ENCODE measurements around the gene CEMIP. TPM values are rescaled to one million over a fixed set of nuclear protein-coding genes. Genes with fewer than 3 reads are reported as not detected.

CEMIP gene
- total RNA-seq, 4 donors from 2014 or later: 3.4 to 9.7 (median 4.9) TPM

DNA sequence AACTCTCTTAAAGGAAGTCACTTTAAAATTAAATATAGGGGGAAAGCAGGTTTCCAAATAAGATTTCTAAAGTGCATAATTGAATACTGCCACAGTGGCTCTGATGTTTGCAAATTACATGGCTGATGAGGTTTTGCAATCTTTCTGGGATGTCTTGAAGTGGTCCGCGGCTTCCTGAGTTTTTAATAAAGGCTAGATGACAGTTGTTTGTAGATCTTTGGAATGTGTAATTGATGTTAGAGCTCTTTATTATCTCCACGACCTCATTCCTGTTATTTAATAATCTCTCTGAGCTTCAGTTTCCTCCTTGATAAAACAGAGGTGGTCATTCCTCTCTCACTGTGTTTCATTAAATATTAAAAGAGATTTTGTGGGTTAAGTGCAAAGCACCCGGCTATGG is 27.0 kb upstream of the CEMIP start:
- intact Hi-C loops (cut with DNase I; ENCODE audit: low total_unique reads): no loop called here
- no peak for DNase-seq (ENCODE audit: low spot score in 2 of 2)
- TF ChIP-seq POLR2A (IDR thresholded peaks at IDR 0.05): no peak
- TF ChIP-seq, protein P1, sequence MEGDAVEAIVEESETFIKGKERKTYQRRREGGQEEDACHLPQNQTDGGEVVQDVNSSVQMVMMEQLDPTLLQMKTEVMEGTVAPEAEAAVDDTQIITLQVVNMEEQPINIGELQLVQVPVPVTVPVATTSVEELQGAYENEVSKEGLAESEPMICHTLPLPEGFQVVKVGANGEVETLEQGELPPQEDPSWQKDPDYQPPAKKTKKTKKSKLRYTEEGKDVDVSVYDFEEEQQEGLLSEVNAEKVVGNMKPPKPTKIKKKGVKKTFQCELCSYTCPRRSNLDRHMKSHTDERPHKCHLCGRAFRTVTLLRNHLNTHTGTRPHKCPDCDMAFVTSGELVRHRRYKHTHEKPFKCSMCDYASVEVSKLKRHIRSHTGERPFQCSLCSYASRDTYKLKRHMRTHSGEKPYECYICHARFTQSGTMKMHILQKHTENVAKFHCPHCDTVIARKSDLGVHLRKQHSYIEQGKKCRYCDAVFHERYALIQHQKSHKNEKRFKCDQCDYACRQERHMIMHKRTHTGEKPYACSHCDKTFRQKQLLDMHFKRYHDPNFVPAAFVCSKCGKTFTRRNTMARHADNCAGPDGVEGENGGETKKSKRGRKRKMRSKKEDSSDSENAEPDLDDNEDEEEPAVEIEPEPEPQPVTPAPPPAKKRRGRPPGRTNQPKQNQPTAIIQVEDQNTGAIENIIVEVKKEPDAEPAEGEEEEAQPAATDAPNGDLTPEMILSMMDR (IDR thresholded peaks at IDR 0.05): no peak
- WGBS, 2 donors: 82 to 84% methylated on average over 4 of the region's 4 CpGs
- no peak overlapping the region for H3K4me3 ChIP-seq (ENCODE audit: low read depth, poor library complexity, severe bottlenecking)

DNA sequence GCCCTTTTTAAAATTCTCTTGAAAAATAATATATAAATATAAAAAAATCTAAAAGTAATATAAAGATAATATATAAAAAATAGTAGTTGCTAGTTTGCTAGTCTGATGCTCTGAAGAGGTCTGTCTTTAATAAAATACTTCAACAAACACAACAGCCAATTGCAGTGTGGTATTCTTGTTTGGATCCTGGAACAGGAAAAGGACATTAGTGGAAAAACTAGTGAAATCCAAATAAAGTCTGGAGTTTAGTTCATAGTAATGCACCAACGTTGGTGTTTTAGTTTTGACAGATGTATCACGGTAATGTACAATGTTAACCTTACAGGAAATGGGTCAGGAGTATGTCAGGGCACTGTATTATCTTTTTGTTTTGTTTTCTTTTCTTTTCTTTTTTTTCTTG is 26.0 kb upstream of the CEMIP start:
- DNase-seq (ENCODE audit: low spot score in 2 of 2): no peak
- TF ChIP-seq, protein P1 (IDR thresholded peaks at IDR 0.05): no peak
- TF ChIP-seq POLR2A (IDR thresholded peaks at IDR 0.05): no peak
- intact Hi-C loops (cut with DNase I; ENCODE audit: low total_unique reads): no loop called here
- WGBS, 2 donors: 56 to 63% methylated on average over 2 of the region's 2 CpGs
- H3K4me3 ChIP-seq (ENCODE audit: low read depth, poor library complexity, severe bottlenecking): no peak overlapping the region

DNA sequence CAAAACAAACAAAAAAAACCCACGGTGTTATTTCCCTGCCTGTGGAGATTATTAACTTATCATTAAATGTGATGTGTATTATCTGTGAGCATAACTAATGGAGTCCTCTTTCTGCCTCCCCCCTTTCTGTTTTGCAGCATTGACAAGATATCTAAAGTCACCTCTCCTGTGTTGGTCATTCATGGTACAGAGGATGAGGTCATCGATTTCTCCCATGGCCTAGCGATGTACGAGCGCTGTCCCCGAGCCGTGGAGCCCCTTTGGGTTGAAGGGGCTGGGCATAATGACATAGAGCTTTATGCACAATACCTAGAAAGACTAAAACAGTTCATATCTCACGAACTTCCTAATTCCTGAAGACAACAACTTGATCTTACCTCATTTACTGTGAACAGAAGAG is 25.2 kb upstream of the CEMIP start:
- TF ChIP-seq, protein P1 (IDR thresholded peaks at IDR 0.05): no peak
- TF ChIP-seq POLR2A (IDR thresholded peaks at IDR 0.05): no peak
- no peak for DNase-seq (ENCODE audit: low spot score in 2 of 2)
- intact Hi-C loops (cut with DNase I; ENCODE audit: low total_unique reads): no loop called here
- 95 to 96% methylated on average over 8 of the region's 8 CpGs for WGBS, 2 donors
- H3K4me3 ChIP-seq (ENCODE audit: low read depth, poor library complexity, severe bottlenecking): no peak overlapping the region

DNA sequence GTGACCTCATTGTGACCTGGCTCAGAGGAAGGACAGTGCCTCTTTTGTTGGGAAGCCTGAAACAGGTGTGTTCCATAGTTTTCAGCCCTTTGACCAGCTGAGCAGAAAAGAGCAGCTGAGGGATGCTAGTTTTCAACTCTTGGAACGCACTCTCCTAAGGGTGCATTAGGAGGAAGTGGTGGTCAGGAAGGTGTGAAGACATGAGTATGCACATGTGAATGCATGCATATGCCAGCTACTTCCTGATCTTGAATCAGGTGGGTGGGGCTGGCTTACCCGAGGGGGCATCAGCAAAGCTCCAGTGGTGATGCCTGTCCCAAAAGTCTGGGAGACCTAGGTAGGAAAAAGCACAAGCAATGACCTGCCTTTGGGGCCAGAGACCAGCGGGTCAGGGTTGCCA is 23.3 kb upstream of the CEMIP start:
- no peak overlapping the region for H3K4me3 ChIP-seq (ENCODE audit: low read depth, poor library complexity, severe bottlenecking)
- 79 to 83% methylated on average over 3 of the region's 3 CpGs for WGBS, 2 donors
- no peak for DNase-seq (ENCODE audit: low spot score in 2 of 2)
- TF ChIP-seq POLR2A (IDR thresholded peaks at IDR 0.05): no peak
- TF ChIP-seq, protein P1 (IDR thresholded peaks at IDR 0.05): no peak
- intact Hi-C loops (cut with DNase I; ENCODE audit: low total_unique reads): no loop called here

DNA sequence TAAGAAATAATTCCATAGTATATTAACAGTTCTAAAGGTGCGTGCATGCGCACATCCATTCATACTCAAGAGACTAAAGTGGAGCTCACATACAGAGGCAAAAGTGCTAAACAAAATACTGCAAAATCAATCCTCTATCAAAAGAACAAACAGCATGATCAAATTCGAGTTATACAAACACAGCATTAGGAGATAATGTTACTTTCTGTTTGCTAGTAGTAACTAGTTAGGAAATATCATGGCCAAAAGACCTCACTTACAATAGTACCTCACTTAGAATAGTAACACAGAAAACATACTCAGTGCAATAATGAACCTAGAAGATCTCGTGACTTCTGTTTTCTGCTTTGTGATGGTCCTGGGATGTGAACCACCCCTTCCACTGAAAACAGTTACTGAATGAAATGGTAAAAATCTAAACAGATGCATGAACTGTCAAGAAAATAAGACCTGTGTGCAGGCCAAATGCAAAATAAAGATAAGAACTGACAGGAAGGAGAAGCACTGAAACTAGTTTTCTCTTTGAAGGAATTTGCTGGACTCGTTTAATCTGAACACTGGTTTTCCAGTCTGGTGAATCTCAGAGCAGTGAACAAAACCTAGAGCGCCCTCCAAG is 20.9 kb upstream of the CEMIP start:
- 78 to 88% methylated on average over 6 of the region's 6 CpGs for WGBS, 2 donors
- intact Hi-C loops (cut with DNase I; ENCODE audit: low total_unique reads): no loop called here
- H3K4me3 ChIP-seq (ENCODE audit: low read depth, poor library complexity, severe bottlenecking): no peak overlapping the region
- no peak for TF ChIP-seq POLR2A (IDR thresholded peaks at IDR 0.05)
- TF ChIP-seq, protein P1 (IDR thresholded peaks at IDR 0.05): no peak
- no peak for DNase-seq (ENCODE audit: low spot score in 2 of 2)

DNA sequence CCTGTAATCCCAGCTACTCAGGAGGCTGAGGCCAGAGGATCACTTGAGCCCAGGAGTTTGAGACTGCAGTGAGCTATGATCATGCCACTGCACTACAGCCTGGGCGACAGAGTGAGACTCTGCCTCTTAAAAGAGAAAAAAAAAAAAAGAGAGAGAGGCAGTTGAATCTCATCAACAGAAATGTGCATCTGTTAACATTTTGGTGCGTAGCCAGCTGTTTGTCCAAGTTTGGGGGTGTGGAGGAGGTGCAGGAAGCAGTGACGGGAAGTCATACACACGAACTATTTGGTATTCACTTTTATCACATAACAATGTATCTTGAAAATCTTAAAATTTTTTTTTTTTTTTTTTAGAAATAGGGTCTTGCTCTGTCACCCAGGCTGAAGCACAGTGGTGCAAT is 18.2 kb upstream of the CEMIP start:
- intact Hi-C loops (cut with DNase I; ENCODE audit: low total_unique reads): no loop called here
- TF ChIP-seq, protein P1 (IDR thresholded peaks at IDR 0.05): no peak
- no peak for TF ChIP-seq POLR2A (IDR thresholded peaks at IDR 0.05)
- DNase-seq (ENCODE audit: low spot score in 2 of 2): no peak
- H3K4me3 ChIP-seq (ENCODE audit: low read depth, poor library complexity, severe bottlenecking): no peak overlapping the region
- 27 to 42% methylated on average over 4 of the region's 4 CpGs for WGBS, 2 donors

All from lower leg skin (tissue), 4 donors.